ENCODE results near the gene INVS.

Gene INVS

DNA sequence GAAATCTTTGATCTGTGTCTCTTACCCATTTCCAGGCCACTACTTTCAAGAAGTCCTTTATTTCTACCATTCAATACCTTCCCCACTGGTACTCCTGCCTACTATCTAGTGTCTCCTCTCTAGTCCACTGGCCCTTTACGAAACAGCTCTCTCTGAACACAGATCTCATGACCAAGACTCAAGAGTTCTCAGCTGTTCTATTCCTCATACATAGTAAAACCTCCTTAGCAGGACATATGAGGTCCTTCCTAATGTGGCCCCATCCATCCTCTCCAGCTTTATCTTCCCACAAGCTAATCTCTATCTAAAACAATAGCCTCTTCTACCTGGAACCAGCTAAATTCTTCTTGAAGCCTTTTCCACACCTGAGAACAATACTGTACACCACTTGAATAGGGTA lies 251.1 kb downstream of the INVS start:
- no peak for DNase-seq
